PC-3 (cell line): ENCODE measurements around the gene POU2F1. TPM values are rescaled to one million over a fixed set of nuclear protein-coding genes. Genes with fewer than 3 reads are reported as not detected.

Experiments used
- ATAC-seq: fragments of 200-7000 bp; cut with Tn5 transposase; 2 replicates; pipeline ENCODE4 v1.9.1; 2020; ENCODE audit warnings: mild to moderate bottlenecking, moderate library complexity
- BruUV-seq: library from RNA; stranded (reverse); fragments of 400-500 nt; replicated peaks from 2 replicates; lab custom pipeline; 2021; lab: Mats Ljungman, UMichigan
- CTCF ChIA-PET: fragments of 300-600 bp; sonication (Branson Sonifier 250); formaldehyde crosslinking; loops from one replicate; lab custom pipeline; 2022; ENCODE audit warnings: antibody characterized with exemption; lab: Charles Lee
- POLR2A ChIA-PET: fragments of 300-600 bp; sonication (Branson Sonifier 250); formaldehyde crosslinking; loops from one replicate; lab custom pipeline; 2022; ENCODE audit warnings: antibody characterized with exemption; ENCODE audit not compliant: unreplicated experiment; lab: Charles Lee
- DNase-seq: peaks from one replicate; pipeline ENCODE4 v3.0.0-alpha.2; 2015
- H2AFZ ChIP-seq: fragments of 300-600 bp; sonication (generic); 2 replicates; pipeline ENCODE4 v1.6.0; 2016; ENCODE audit warnings: antibody characterized with exemption, low read length
- H3F3A ChIP-seq: fragments of 300-600 bp; sonication (generic); one replicate; pipeline ENCODE4 v1.6.0; 2017; ENCODE audit warnings: antibody characterized with exemption, low read length, control low read depth, mild to moderate bottlenecking; ENCODE audit not compliant: unreplicated experiment
- H3K27ac ChIP-seq: fragments of 300-600 bp; sonication (generic); 2 replicates; pipeline ENCODE4 v1.5.1; 2016; ENCODE audit warnings: mild to moderate bottlenecking, low read length
- H3K27me3 ChIP-seq: fragments of 300-600 bp; sonication (generic); 2 replicates; pipeline ENCODE4 v1.6.1; 2016; ENCODE audit warnings: low read length, mixed read lengths
- H3K36me3 ChIP-seq: fragments of 300-600 bp; sonication (generic); 2 replicates; pipeline ENCODE4 v1.6.1; 2016; ENCODE audit warnings: low read depth, mixed run types, low read length, mixed read lengths
- H3K4me1 ChIP-seq: fragments of 300-600 bp; sonication (generic); 2 replicates; pipeline ENCODE4 v1.5.1; 2016; ENCODE audit warnings: low read length; ENCODE audit not compliant: insufficient read depth
- H3K4me2 ChIP-seq: fragments of 300-600 bp; sonication (generic); 2 replicates; pipeline ENCODE4 v1.6.0; 2016; ENCODE audit warnings: low read length
- H3K4me3 ChIP-seq: fragments of 300-600 bp; sonication (generic); 2 replicates; pipeline ENCODE4 v1.5.1; 2016; ENCODE audit warnings: mild to moderate bottlenecking, low read length, mixed read lengths
- H3K79me2 ChIP-seq: fragments of 300-600 bp; sonication (generic); 2 replicates; pipeline ENCODE4 v1.6.1; 2017; ENCODE audit warnings: low read length, mixed read lengths
- H3K9ac ChIP-seq: fragments of 300-600 bp; sonication (generic); 2 replicates; pipeline ENCODE4 v1.6.0; 2016; ENCODE audit warnings: mild to moderate bottlenecking, low read length
- H3K9me2 ChIP-seq: fragments of 300-600 bp; sonication (generic); replicated peaks from 2 replicates; pipeline ENCODE4 v1.6.1; 2016; ENCODE audit warnings: mixed run types, low read length, mixed read lengths
- H3K9me3 ChIP-seq: fragments of 300-600 bp; sonication (generic); 2 replicates; pipeline ENCODE4 v1.6.1; 2016; ENCODE audit warnings: low read length, mixed read lengths
- H4K20me1 ChIP-seq: fragments of 300-600 bp; sonication (generic); 2 replicates; pipeline ENCODE4 v1.6.1; 2016; ENCODE audit warnings: low read length, mixed read lengths
- EZH2 ChIP-seq: fragments of 300-600 bp; sonication (generic); IDR thresholded peaks from one replicate; pipeline ENCODE4 v1.6.1; 2017; ENCODE audit warnings: antibody characterized with exemption, mild to moderate bottlenecking, low read length; ENCODE audit not compliant: unreplicated experiment
- EZH2phosphoT487 ChIP-seq: fragments of 300-600 bp; sonication (generic); IDR thresholded peaks from 2 replicates; pipeline ENCODE4 v1.6.1; 2018; ENCODE audit warnings: mild to moderate bottlenecking, antibody characterized with exemption, low read length, borderline replicate concordance
- intact Hi-C: fragments of 100-400 bp; cut with micrococcal nuclease; formaldehyde crosslinking; loops from 2 replicates; pipeline ENCODE4 v1.9.0; 2023
- total RNA-seq: library from RNA; depleted of rRNA; stranded (reverse); fragments of >200 nt; gene quantifications from 2 replicates; pipeline ENCODE4 v1.2.3, GENCODE V29; 2014
- TF ChIP-seq, protein P1 (sequence below): fragments of 300-600 bp; sonication (generic); conservative IDR thresholded peaks from 2 replicates; pipeline ENCODE4 v1.5.1; 2017; ENCODE audit warnings: antibody characterized with exemption, low read depth, mild to moderate bottlenecking, low read length

The POU2F1 gene
- total RNA-seq, 1 experiment from 2014 or later = 8.7 TPM

DNA sequence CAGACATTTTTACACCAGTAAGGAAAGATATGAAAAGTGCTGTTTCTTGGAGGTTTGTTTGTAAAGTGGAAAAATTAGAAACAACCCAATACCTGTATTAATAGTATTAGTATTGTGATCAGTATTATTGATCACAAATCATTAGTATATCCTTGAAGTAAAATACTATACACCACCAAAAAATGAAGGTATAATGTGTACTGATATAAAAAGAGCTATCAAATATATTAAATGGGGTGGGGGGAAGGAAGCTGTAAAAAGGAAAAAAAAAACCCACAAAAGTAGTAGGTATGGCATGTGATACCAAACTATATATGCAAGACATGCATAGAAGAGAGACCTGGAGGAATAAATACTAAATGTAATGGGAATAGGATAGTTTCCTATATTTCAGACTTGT lies 46.3 kb downstream of the POU2F1 start:
- Histone ChIP-seq H3K79me2 (peaks cover 86% of the 10 kb centered on the region), H3K27me3 (no peaks in the 10 kb centered on the region), H3K9ac (no peak overlapping the region), H3F3A (no peaks in the 10 kb centered on the region), H3K9me3 (no peaks in the 10 kb centered on the region), H3K36me3 (no peaks in the 10 kb centered on the region), H3K4me2 (no peak overlapping the region), H3K4me1 (peaks cover 14% of the 10 kb centered on the region), H3K4me3 (no peak overlapping the region), H4K20me1 (0 out of 2 replicates have a peak, but pooled peaks cover 4% of the 10 kb centered on the region), H3K27ac (peak overlapping the region; percentile 11; the same call in 1 of the 2 replicates), H3K9me2 (no peaks in the 10 kb centered on the region), H2AFZ (no peak overlapping the region)
- no TSS peak for BruUV-seq
- ChIA-PET CTCF (interaction anchor here (0.6 to 1.4 kb wide), 8 partner anchors 47 to 287 kb away, joined by 3 to 22 read pairs (median 6); partner anchors contain the start of gene CREG1), POLR2A (interaction anchor here (0.7 kb wide), 1 partner anchor 175 kb away, joined by 4 read pairs; no protein-coding TSS in a partner anchor)
- TF ChIP-seq EZH2phosphoT487 (no peak), EZH2 (no peak)
- TF ChIP-seq, protein P1, sequence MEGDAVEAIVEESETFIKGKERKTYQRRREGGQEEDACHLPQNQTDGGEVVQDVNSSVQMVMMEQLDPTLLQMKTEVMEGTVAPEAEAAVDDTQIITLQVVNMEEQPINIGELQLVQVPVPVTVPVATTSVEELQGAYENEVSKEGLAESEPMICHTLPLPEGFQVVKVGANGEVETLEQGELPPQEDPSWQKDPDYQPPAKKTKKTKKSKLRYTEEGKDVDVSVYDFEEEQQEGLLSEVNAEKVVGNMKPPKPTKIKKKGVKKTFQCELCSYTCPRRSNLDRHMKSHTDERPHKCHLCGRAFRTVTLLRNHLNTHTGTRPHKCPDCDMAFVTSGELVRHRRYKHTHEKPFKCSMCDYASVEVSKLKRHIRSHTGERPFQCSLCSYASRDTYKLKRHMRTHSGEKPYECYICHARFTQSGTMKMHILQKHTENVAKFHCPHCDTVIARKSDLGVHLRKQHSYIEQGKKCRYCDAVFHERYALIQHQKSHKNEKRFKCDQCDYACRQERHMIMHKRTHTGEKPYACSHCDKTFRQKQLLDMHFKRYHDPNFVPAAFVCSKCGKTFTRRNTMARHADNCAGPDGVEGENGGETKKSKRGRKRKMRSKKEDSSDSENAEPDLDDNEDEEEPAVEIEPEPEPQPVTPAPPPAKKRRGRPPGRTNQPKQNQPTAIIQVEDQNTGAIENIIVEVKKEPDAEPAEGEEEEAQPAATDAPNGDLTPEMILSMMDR = no peak
- no peak for DNase-seq
- ATAC-seq = no peak
- intact Hi-C loops = loop anchor here (1.0 to 5.0 kb wide), 4 partner anchors 134 to 266 kb away; no protein-coding TSS in a partner anchor

DNA sequence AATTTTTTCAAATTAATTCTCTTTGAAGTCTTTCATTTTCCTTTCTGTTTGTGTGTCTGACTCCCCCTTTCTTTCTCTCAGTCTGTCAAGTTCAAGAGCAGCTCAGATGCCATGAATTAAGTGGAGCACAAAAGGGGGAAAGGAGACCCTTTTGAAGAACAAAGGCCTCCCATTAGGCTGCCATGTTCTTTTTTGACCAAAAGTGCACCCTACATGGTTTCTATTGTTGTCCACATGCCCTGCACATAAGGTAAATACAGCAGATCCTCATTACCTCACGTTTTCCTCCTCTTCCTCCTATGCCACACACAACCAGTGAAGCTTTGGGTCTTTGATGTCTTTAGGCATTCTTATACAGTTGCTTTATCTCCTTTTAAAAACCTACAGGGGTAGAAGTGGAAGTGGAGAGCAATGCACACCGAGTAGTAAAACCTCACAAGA lies 47.7 kb downstream of the POU2F1 start:
- POLR2A ChIA-PET = no interaction called here
- TF ChIP-seq, protein P1 = no peak
- no peak for TF ChIP-seq EZH2
- no peak for TF ChIP-seq EZH2phosphoT487
- Histone ChIP-seq H2AFZ (no peak overlapping the region), H3K27ac (no peak overlapping the region), H3F3A (no peaks in the 10 kb centered on the region), H3K9ac (no peak overlapping the region), H3K4me1 (peaks cover 14% of the 10 kb centered on the region), H3K4me2 (no peak overlapping the region), H3K36me3 (no peaks in the 10 kb centered on the region), H3K27me3 (no peaks in the 10 kb centered on the region), H4K20me1 (0 out of 2 replicates have a peak, but pooled peaks cover 4% of the 10 kb centered on the region), H3K79me2 (peaks cover 85% of the 10 kb centered on the region), H3K4me3 (no peak overlapping the region), H3K9me2 (no peaks in the 10 kb centered on the region), H3K9me3 (no peaks in the 10 kb centered on the region)
- BruUV-seq = no TSS peak
- DNase-seq (no peak), ATAC-seq (no peak)
- intact Hi-C loops = loop anchor here (1.0 to 5.0 kb wide), 2 partner anchors 74 to 201 kb away; no protein-coding TSS in a partner anchor
- CTCF ChIA-PET = interaction anchor here (0.9 to 1.4 kb wide), 4 partner anchors 48 to 179 kb away, joined by 3 to 22 read pairs (median 5); no protein-coding TSS in a partner anchor
